GM21723 (cell line): ENCODE measurements around the gene PPP1R2.

Experiments
- ATAC-seq: cut with Tn5 transposase; IDR thresholded peaks from one replicate; pipeline ENCODE4 v1.9.1; 2021; ENCODE audit warnings: mild to moderate bottlenecking, moderate library complexity; ENCODE audit not compliant: unreplicated experiment

The PPP1R2 gene

GRCh38 chr3:195566797-195567196, 23.7 kb upstream of the PPP1R2 start:
- no peak for ATAC-seq

- ATAC-seq, result no peak
These were observed 22.6 kb upstream of the PPP1R2 start for GRCh38 chr3:195565716-195566115.

- ATAC-seq, result no peak
These were observed 20.2 kb upstream of the PPP1R2 start for GRCh38 chr3:195563317-195563716.

- ATAC-seq, result no peak
These were observed 16.7 kb upstream of the PPP1R2 start for GRCh38 chr3:195559723-195560409.

- ATAC-seq, result no peak
These were observed 15.5 kb upstream of the PPP1R2 start for GRCh38 chr3:195558602-195559001.

GRCh38 chr3:195557322-195557721, 14.2 kb upstream of the PPP1R2 start:
- no peak for ATAC-seq

GRCh38 chr3:195556390-195556789, 13.3 kb upstream of the PPP1R2 start:
- ATAC-seq, result no peak

GRCh38 chr3:195555110-195555509, 12.0 kb upstream of the PPP1R2 start:
- ATAC-seq, result no peak

GRCh38 chr3:195554458-195554857, 11.3 kb upstream of the PPP1R2 start:
- ATAC-seq, result no peak

GRCh38 chr3:195553268-195553667, 10.1 kb upstream of the PPP1R2 start:
- ATAC-seq, result no peak

- ATAC-seq, result no peak
These were observed 8.4 kb upstream of the PPP1R2 start for GRCh38 chr3:195551381-195551978.

GRCh38 chr3:195550723-195551122, 7.6 kb upstream of the PPP1R2 start:
- ATAC-seq, result no peak

GRCh38 chr3:195549931-195550519, 6.9 kb upstream of the PPP1R2 start:
- ATAC-seq, result peak; percentile 74

- no peak for ATAC-seq
These were observed 5.9 kb upstream of the PPP1R2 start for GRCh38 chr3:195548987-195549386.

GRCh38 chr3:195548501-195548900, 5.4 kb upstream of the PPP1R2 start:
- ATAC-seq, result no peak

GRCh38 chr3:195548006-195548405, 4.9 kb upstream of the PPP1R2 start:
- no peak for ATAC-seq

GRCh38 chr3:195546130-195546560, 3.0 kb upstream of the PPP1R2 start:
- ATAC-seq, result no peak

- ATAC-seq, result no peak
These were observed 1.5 kb upstream of the PPP1R2 start for GRCh38 chr3:195544634-195545033.

GRCh38 chr3:195544230-195544536, 1.1 kb upstream of the PPP1R2 start:
- ATAC-seq, result no peak

GRCh38 chr3:195543500-195544229, 540 bp upstream of the PPP1R2 start:
- ATAC-seq, result no peak

GRCh38 chr3:195542316-195542697, 818 bp downstream of the PPP1R2 start:
- no peak for ATAC-seq

GRCh38 chr3:195540511-195540910, 2.6 kb downstream of the PPP1R2 start:
- no peak for ATAC-seq
